Fibroblast of mammary gland (primary cell): ENCODE measurements around the gene SUN1.

Experiments used
- DNase-seq: peaks from one replicate; pipeline ENCODE4 v3.0.0-alpha.2; 2010; ENCODE audit warnings: low read depth
- H3K4me3 ChIP-seq: 2 replicates; pipeline ENCODE4 v1.5.1; 2011; ENCODE audit warnings: low read depth, mild to moderate bottlenecking, low read length, moderate library complexity; ENCODE audit not compliant: control insufficient read depth
- TF ChIP-seq, protein P1 (sequence below): conservative IDR thresholded peaks from 2 replicates; pipeline ENCODE4 v1.5.1; 2011; ENCODE audit warnings: low read depth, low read length, inconsistent platforms; ENCODE audit not compliant: control insufficient read depth, insufficient read depth

Gene SUN1

DNA sequence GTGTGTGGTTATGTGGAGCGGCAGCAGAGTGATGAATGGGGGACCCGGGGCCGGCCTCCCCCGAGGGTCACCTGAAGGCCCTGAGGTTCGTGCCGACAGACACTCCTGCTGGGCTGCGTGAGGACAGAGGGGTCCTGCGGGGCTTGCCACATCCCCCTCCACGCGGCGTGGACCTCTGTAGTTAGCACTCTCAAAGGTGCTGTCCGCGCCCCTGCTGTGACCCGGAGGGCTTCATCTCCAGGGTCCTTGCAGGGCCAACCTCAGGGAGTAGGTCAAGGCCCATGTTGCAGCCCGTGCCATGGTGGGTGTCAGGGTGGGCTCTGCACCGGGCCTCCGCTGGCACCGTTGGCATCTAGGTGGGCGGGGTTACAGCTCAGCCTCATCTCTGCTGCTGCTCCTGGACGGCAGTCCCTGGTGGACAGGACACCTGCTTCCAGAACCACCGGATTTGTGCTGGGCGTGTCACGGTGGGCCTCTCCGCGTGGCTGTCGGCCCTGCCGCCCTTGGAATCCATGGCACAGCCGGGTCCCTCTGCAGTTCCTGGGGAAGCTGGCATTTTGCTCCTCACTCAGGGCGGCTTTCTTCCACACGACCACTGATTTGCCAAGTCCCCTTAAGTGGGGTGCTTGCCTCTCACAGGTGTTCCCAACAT is 24.3 kb downstream of the SUN1 start:
- TF ChIP-seq, protein P1, sequence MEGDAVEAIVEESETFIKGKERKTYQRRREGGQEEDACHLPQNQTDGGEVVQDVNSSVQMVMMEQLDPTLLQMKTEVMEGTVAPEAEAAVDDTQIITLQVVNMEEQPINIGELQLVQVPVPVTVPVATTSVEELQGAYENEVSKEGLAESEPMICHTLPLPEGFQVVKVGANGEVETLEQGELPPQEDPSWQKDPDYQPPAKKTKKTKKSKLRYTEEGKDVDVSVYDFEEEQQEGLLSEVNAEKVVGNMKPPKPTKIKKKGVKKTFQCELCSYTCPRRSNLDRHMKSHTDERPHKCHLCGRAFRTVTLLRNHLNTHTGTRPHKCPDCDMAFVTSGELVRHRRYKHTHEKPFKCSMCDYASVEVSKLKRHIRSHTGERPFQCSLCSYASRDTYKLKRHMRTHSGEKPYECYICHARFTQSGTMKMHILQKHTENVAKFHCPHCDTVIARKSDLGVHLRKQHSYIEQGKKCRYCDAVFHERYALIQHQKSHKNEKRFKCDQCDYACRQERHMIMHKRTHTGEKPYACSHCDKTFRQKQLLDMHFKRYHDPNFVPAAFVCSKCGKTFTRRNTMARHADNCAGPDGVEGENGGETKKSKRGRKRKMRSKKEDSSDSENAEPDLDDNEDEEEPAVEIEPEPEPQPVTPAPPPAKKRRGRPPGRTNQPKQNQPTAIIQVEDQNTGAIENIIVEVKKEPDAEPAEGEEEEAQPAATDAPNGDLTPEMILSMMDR: no peak
- no peak for DNase-seq
- H3K4me3 ChIP-seq: no peak overlapping the region

DNA sequence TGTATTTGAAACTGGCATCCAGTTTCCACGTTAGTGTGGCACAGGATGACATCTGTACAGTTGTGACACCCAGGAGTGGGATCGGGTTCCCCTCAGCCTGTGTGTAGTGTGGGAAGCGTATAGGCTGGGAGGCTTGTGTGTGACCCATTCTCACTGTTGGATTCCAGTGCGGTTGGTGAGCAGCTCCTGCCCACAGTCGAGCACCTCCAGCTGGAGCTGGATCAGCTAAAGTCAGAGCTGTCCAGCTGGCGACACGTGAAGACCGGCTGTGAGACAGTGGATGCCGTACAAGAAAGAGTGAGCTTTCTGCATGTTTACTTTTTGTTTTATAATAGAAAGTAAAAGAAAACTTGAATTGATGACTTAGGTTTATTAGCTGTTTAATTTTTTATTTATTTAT is 25.4 kb downstream of the SUN1 start:
- no peak overlapping the region for H3K4me3 ChIP-seq
- DNase-seq: peak; percentile 50
- TF ChIP-seq, protein P1: no peak

DNA sequence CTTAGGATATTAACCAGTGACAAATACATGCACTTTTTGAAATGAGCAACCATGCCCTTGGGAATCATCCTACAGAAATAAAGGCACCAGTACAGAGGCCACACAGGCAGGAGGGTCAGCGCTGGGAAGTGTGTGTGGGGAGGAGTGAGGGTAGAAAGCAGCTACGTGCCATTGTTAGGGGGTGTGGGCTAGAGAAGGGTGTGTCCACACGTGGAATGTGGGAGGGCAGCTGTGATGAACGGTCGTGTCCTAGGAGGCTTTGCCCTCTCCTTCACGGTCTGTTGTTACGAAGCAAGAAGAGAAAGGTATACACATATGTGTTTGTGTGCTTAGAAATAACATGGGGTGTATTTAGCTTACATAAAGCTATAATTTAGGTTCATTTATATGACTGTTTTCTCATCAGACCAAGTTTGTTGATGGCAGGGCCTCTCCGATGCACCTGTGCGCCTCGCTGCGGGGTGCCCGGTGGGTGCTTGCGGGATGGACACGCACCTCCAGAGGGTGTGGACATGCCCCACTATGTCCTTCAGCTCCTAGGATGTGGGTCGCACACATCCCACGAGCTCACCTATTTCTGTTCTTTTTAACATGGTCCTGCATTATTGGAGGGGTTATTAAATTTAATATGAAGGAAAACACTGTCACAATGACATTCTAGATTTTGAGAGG is 27.2 kb downstream of the SUN1 start:
- H3K4me3 ChIP-seq: no peak overlapping the region
- TF ChIP-seq, protein P1: no peak
- DNase-seq: no peak

DNA sequence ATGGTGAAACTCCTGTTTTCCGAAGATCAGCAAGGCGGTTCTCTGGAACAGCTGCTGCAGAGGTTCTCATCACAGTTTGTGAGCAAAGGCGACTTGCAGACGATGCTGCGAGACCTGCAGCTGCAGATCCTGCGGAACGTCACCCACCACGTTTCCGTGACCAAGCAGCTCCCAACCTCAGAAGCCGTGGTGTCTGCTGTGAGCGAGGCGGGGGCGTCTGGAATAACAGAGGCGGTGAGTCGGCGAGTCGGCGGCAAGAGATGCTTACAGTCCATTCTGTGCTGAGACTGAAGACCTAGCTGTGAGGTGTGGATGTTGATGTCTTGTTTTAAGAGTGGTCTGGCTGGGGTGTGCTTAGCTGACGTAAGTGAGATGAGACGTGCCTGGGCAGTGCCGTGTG is 27.9 kb downstream of the SUN1 start:
- H3K4me3 ChIP-seq: no peak overlapping the region
- DNase-seq: no peak
- TF ChIP-seq, protein P1: no peak

DNA sequence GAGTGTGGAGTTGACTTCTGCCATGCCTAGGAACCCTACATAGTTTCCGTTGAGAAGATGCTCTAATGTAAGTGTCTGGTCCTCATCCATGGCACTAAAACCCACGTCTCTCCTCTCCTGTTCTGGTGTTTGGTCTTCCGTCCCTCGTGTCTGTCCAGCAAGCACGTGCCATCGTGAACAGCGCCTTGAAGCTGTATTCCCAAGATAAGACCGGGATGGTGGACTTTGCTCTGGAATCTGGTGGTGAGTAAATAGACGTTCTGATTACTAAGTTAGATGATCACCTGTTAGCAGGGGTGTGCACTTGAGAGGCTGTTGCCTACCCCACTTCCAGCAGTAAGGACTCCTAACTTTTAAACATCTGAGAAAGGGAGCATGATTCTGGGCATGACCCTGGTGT is 28.9 kb downstream of the SUN1 start:
- DNase-seq: no peak
- TF ChIP-seq, protein P1: no peak
- H3K4me3 ChIP-seq: no peak overlapping the region

DNA sequence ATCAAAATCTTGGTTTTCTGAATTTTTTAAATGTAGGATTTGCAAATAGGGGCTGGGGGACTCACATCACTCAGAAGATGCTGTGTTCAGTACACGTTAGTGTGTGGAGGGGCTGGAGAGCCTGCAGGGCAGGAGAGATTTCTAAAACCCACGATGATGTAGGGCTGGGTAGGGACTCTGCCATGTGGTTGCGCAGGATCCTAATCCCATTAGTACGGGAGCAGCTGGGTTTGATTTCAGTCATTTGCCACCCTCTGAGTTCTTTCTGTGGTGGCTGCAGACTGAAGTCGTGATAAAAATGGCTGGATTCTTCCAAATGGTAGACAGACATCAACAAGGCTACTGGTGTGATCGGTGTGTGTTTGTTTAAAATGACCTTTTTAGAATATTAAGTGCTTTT is 29.9 kb downstream of the SUN1 start:
- TF ChIP-seq, protein P1: no peak
- no peak for DNase-seq
- H3K4me3 ChIP-seq: no peak overlapping the region

DNA sequence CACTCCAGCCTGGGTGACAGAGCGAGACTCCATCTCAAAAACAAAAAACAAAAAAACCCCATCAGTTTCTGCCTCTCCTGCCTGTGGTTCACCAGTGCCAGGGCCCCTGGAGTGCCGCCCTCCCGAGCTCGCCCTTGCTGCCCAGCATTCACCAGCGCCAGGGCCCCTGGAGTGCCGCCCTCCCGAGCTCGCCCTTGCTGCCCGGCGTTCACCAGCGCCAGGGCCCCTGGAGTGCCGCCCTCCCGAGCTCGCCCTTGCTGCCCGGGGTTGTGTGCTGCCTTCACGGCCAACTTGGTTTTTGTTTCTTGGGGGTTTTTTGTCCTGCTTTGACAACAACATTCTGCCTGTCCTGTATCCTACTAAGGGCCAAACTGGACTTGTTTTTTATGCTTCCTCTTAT is 30.8 kb downstream of the SUN1 start:
- TF ChIP-seq, protein P1: no peak
- H3K4me3 ChIP-seq: no peak overlapping the region
- DNase-seq: no peak
